Measurements from ENCODE around the gene DPP4.

Gene DPP4

DNA sequence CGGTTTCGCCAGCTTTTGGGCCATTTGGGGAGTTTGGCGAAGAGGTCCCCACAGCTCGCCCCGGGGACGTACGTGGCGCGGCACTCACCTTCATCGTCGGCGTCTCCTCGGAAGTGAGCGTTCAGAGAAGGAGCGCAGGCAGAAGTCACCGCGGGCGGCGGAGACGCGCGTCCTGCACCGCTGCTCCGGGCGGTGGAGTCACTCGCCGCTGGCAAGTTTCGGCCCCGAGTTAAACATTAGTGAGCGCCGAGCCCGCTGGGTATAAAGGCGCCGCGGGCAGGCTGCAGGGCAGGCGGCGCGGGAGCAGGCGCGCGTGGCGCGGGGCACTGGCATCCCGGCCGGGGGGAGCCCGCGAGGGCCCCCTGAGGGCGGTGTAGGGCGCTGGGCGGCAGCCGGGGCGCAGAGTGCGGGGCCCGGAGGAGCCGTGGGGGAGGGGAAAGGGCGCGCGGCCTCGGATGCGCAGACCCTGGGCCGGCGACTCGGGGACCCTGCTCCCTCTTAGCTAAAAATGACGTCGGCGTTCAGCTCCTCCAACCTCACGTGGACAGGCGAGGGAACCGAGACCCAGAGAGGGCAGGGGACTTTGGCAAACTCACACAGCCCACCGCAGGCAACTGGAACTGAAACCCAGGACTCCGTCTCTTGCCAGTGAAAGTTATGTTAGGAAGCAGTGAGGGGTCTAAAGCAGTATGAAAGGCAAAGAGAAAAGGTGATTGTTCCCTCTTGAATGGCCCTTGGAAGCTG, at the start of gene DPP4:
DPP4 (minus strand) TSS at position 328 of the 744 bp plus-strand sequence; CDS start at position 94, 234 bp downstream.
- DNase-seq (ENCODE audit: low spot score) = peak; percentile 76

GRCh38 chr2:162118166-162119031, 44.4 kb upstream of the DPP4 start:
- DNase-seq (ENCODE audit: low spot score) = no peak

DNA sequence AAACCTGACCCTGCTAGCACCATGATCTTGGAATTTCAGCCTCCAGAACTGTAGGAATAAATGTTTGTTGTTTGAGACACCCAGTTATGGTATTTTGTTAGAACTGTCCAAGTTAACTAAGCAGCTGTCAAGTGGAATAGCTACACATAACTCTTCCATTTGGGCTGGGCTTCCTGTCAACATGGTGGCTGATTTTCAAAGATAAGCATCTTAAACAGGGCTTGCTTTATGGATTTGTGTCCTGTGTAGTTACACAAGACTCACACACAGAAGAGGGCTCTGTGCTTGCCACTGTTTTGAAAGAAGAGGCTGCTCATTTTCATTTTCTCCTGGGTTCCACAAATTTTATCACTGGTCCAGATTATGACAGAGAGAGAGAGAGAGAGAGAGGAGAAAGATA, 42.3 kb upstream of the DPP4 start:
- no peak for DNase-seq (ENCODE audit: low spot score)

- no peak for DNase-seq (ENCODE audit: low spot score)
These were observed 41.1 kb upstream of the DPP4 start for GRCh38 chr2:162115076-162115475.

DNA sequence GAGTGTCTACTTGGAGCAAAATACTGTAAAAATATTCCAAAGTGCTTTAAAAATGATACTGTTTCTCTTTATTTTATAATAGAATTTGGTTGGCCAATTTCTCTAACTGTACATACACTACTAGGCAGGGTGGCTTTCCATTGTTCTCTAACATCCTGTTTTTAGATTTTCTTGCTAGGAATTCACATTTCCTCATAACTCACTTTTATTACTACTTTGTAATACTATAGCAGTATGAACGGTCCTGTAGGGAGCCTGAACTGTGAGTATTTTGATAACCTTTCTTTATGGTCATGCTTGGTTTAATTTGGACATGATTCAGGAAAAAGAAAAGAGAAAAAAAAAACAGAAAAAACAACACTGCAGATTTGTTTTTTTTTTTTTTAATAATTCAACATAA, 40.3 kb upstream of the DPP4 start:
- no peak for DNase-seq (ENCODE audit: low spot score)

DNA sequence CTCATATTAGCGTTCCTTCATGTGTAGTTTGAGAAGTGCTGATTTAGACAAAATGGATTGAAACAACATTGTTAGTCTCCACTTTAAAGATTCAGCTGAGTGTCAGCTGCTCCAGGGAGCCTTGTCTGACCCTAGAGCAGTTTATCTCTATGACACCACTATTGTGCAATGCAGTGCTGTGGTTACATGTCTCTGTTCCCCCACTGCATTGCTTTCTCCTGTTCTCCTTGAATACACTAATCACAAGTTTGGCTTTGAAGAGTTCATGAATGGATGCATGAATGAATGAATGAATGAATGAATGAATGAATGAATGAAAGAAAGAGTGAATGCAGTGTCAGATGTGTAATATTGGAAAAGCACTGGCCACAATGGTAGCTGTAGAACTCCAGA, 39.8 kb upstream of the DPP4 start:
- peak; percentile 50 for DNase-seq (ENCODE audit: low spot score)

GRCh38 chr2:162113088-162113775, 39.2 kb upstream of the DPP4 start:
- DNase-seq (ENCODE audit: low spot score) = no peak

GRCh38 chr2:162111958-162112850, 38.2 kb upstream of the DPP4 start:
- no peak for DNase-seq (ENCODE audit: low spot score)

GRCh38 chr2:162107361-162107901, 33.4 kb upstream of the DPP4 start:
- no peak for DNase-seq (ENCODE audit: low spot score)

DNA sequence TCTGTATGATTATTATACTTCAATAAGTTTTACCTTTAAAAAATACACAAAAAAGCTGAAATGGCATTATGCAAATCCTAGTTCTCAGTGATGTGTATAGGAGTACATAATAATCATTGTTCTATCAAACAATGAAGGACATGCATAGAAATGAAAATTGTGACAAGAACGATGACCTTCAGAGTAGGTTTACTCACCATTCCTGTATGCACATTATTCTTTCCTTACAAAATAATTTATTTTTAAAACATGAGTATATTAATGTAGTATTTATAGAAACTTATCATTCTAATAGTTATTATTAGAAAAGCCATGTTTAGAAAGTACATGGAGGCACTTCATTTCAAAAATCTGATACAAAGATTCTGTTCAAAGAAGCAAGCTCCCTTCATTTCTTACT, 32.7 kb upstream of the DPP4 start:
- no peak for DNase-seq (ENCODE audit: low spot score)

- DNase-seq (ENCODE audit: low spot score) = no peak
These were observed 32.1 kb upstream of the DPP4 start for GRCh38 chr2:162106146-162106551.

DNA sequence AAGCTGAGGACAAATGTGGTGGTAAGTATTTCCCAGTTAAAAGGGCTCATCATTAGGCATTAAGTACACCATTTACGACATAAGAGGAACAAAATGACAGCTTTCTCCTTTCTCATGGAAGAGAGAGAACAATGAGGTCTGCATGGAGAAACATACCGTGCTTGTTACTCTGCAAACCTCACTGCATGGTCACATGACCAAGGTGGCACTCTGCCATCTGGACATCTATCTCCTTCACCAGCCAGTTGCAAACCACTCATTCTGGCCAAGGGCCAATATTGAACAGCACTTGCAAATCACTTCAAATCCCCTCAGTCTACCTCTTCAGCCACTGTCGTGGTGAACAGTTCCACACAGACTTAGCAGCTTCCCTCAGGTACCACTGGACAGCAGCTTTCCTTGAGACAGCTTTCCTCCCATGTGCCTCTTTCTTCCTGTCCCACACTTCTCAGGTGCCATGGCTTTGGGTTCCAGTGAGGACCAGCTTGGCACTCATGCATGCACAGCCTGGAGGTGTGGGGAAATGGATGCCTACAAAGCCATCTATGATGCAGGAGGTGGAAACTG, 29.5 kb upstream of the DPP4 start:
- no peak for DNase-seq (ENCODE audit: low spot score)

GRCh38 chr2:162100579-162100978, 26.6 kb upstream of the DPP4 start:
- no peak for DNase-seq (ENCODE audit: low spot score)

GRCh38 chr2:162099836-162100235, 25.8 kb upstream of the DPP4 start:
- no peak for DNase-seq (ENCODE audit: low spot score)

DNA sequence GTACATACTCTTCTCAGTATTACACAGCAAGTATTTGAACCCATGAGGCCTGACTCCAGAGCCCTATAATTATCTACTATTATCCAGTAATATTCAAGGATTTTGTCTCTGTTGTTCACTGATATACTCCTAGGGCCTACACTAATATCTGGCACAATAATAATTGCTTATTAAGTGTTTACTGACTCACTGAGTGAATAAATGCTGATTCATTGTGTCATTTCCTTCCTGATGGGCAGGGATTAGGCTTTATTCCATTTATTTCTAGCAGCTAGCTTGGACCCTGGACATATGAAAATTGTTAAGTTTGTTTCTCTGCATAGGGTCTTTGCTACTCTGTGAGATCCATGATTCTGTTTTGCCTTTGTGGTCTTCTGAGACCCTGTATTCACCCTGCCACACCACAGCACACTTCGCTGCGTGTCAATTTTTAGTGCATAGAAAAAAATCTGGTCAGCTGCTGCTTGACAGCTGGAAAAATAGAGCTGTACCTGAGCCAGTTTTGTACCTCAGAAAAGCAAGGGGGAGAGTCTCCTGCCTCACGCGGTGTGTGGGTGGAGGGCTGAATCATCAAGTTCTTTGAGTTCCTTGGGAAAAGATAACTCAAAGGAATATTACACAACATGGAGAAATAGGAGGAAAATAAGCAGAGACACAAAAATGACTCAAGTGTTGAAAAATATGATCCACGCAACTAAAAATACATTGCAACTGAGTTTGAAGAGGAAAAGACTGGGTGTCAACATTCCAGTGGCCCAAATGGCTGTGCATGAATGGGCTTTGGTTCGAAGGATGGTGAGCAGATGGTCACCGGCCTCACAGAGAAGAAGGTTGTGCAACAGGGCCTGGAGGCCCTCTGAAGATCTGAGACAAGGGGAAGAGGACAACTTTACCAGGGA, 18.9 kb upstream of the DPP4 start:
- no peak for DNase-seq (ENCODE audit: low spot score)

DNA sequence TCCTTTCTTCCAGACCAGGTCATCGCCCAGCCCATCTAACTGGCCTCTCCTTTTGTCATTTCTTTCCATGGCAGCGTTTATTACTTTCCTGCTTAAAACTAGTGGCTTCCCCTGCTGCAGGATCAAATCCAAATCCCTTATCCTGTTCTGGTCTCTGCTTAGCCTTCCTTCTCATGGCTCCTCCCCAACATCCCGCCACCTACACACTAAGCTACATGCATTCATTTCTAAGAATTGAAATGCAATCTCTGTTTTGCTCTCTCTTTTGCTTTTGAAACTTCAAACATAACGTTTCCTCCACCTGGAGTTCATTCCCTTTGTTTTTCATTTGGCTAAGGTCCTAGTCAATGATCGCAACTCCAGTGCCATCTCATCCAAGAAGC, 18.0 kb upstream of the DPP4 start:
- no peak for DNase-seq (ENCODE audit: low spot score)

DNA sequence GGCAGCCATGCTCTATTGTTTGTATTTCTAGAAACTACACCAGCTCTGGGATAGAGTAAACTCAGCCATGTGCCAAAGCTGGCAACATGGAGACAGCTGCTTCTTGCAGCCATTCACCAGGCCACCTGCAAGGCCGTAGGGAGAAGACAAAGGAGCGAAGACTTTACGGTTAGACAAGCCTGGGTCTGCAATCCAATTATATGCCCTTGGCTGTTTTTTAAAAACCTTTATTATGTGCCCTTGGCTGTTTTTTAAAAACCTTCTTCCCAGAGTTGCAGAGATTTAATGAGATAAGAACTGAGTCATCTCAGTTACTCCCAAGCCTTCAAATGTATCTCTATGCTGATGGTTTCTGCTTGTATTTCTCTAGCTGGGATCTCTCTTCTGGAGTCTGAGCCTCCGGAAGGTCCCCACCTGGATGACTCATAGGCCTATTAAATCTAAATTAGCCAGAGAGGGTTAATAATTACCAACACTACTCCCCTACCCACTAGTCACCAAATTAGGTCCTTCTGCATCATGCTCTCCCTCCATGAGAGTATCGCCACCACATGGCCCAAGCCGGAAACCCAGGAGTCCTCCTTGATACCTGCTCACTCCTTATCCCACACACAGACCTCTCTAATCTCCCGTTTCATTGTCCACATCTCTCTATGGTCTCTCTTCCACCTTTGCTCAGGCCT, 17.5 kb upstream of the DPP4 start:
- DNase-seq (ENCODE audit: low spot score) = peak; percentile 48

- DNase-seq (ENCODE audit: low spot score) = no peak
These were observed 16.1 kb upstream of the DPP4 start for GRCh38 chr2:162090109-162090508.

- no peak for DNase-seq (ENCODE audit: low spot score)
These were observed 12.9 kb upstream of the DPP4 start for GRCh38 chr2:162086904-162087303.
